Measurements from ENCODE around the gene TOMM70. TPM values are rescaled to one million over a fixed set of nuclear protein-coding genes. Genes with fewer than 3 reads are reported as not detected.

The TOMM70 gene
- total and polyA plus RNA-seq, 2 of the 4 experiments (the other 2 are of a cell fraction) = 24.6 to 35.1 TPM

GRCh38 chr3:100366424-100366823, 34.5 kb downstream of the TOMM70 start:
- WGBS, 2 experiments (ENCODE audit: extremely low coverage in 2 of 2, insufficient read length in 1 of 2) = no CpG with 5 or more reads among the region's 2 CpGs
- H4K8ac ChIP-seq (ENCODE audit: low read depth in 2 of 2, low read length in 2 of 2) = no peak overlapping the region
- no peak overlapping the region for H2BK20ac ChIP-seq (ENCODE audit: low read depth, low read length)
- H3K79me1 ChIP-seq (ENCODE audit: low read depth in 1 of 2, low read length in 2 of 2) = peaks cover 4 to 5% of the 10 kb centered on the region in 2 experiments; a peak in 3 of 4 replicates
- H2AK9ac ChIP-seq (replicated peaks; ENCODE audit: low read depth, low read length, poor library complexity) = no peak overlapping the region
- no peak overlapping the region for H3K14ac ChIP-seq (replicated peaks; ENCODE audit: low read depth, low read length)
- BruUV-seq (replicated peaks) = no TSS peak
- H2AK5ac ChIP-seq (ENCODE audit: low read depth, low read length) = no peak overlapping the region
- no peak overlapping the region for H3K4me2 ChIP-seq (ENCODE audit: low read depth, low read length)
- ATAC-seq (ENCODE audit: low read depth) (no peak), DNase-seq (no peak)
- intact Hi-C loops (cut with micrococcal nuclease) = no loop called here
- peaks cover 3% of the 10 kb centered on the region; the same call in 1 of the 2 replicates for H3K9me1 ChIP-seq (ENCODE audit: insufficient read depth, low read length)
- no peak overlapping the region for H2BK5ac ChIP-seq (ENCODE audit: low read depth, low read length, poor library complexity, severe bottlenecking)
- peaks cover 33% of the 10 kb centered on the region for H3K36me3 ChIP-seq (ENCODE audit: control insufficient read depth, insufficient read depth, low read length)
- H3K18ac ChIP-seq (ENCODE audit: low read depth, low read length) = no peak overlapping the region
- H3K4me3 ChIP-seq (ENCODE audit: insufficient read depth, low read depth, low read length) = no peak overlapping the region
- no peak overlapping the region for H3K4ac ChIP-seq (ENCODE audit: low read depth, low read length)
- H4K20me1 ChIP-seq (ENCODE audit: insufficient read depth, low read length) = 0 out of 2 replicates have a peak, but pooled peaks cover 4% of the 10 kb centered on the region
- H2BK120ac ChIP-seq (ENCODE audit: low read depth, low read length) = no peak overlapping the region
- no peak overlapping the region for H3K9ac ChIP-seq (ENCODE audit: low read depth, low read length)
- no peak overlapping the region for H2AFZ ChIP-seq (replicated peaks; ENCODE audit: low read length, poor library complexity)
- H3K27me3 ChIP-seq (ENCODE audit: control insufficient read depth, insufficient read depth, low read length) = no peaks in the 10 kb centered on the region
- H3K23ac ChIP-seq (ENCODE audit: low read depth, low read length) = no peak overlapping the region
- no peak overlapping the region for H3K27ac ChIP-seq (ENCODE audit: insufficient read depth, low read length)
- H4K91ac ChIP-seq (ENCODE audit: insufficient read depth, low read depth, low read length) = no peak overlapping the region
- dilution Hi-C loops (cut with HindIII; ENCODE audit: low sequenced_read_pairs, unreplicated experiment) = no loop called here
- H3K56ac ChIP-seq (ENCODE audit: extremely low read depth, insufficient read depth, low read length) = no peak overlapping the region
- TF ChIP-seq USF2 (IDR thresholded peaks at IDR 0.05; ENCODE audit: low read depth, low read length) = no peak
- TF ChIP-seq NFE2L2 (IDR thresholded peaks at IDR 0.05; ENCODE audit: low read depth, low read length) = no peak
- no peak for TF ChIP-seq BHLHE40 (IDR thresholded peaks at IDR 0.05; ENCODE audit: low read depth, low read length)
- no peak for TF ChIP-seq CTCF (conservative IDR thresholded peaks at IDR 0.05; ENCODE audit: low read depth, low read length)
- no peak for TF ChIP-seq MAFK (IDR thresholded peaks at IDR 0.05; ENCODE audit: low read depth, low read length)
- TF ChIP-seq SMC3 (IDR thresholded peaks at IDR 0.05; ENCODE audit: low read depth, low read length) = no peak
- TF ChIP-seq CEBPB (IDR thresholded peaks at IDR 0.05; ENCODE audit: low read depth, low read length) = no peak
- no peak for TF ChIP-seq MXI1 (IDR thresholded peaks at IDR 0.05; ENCODE audit: borderline replicate concordance, low read depth, low read length)
- no peak for TF ChIP-seq POLR2A (IDR thresholded peaks at IDR 0.05; ENCODE audit: low read depth, low read length)
- TF ChIP-seq MAZ (IDR thresholded peaks at IDR 0.05; ENCODE audit: borderline replicate concordance, low read depth, low read length) = no peak
- TF ChIP-seq RCOR1 (IDR thresholded peaks at IDR 0.05; ENCODE audit: insufficient replicate concordance, low read length) = no peak
- TF ChIP-seq FOS (IDR thresholded peaks at IDR 0.05; ENCODE audit: low read depth, low read length) = no peak
- no peak for TF ChIP-seq RAD21 (IDR thresholded peaks at IDR 0.05; ENCODE audit: low read length)
- no peak for TF ChIP-seq CHD1 (IDR thresholded peaks at IDR 0.05; ENCODE audit: low read depth, low read length)
- TF ChIP-seq ELK1 (IDR thresholded peaks at IDR 0.05; ENCODE audit: borderline replicate concordance, low read depth, low read length) = no peak
- TF ChIP-seq RFX5 (IDR thresholded peaks at IDR 0.05; ENCODE audit: low read depth, low read length) = no peak
- no peaks in the 10 kb centered on the region for H3K4me1 ChIP-seq (ENCODE audit: control insufficient read depth, insufficient read depth, low read length)
- peaks cover 4% of the 10 kb centered on the region for H3K9me3 ChIP-seq (ENCODE audit: control insufficient read depth, insufficient read depth, low read length)
- no peak overlapping the region for H4K5ac ChIP-seq (ENCODE audit: low read depth, low read length)
- no peak overlapping the region for H2BK15ac ChIP-seq (ENCODE audit: low read depth, low read length)
- in situ Hi-C loops (cut with MboI; ENCODE audit: low sequenced_read_pairs) = no loop called here
- ChIA-PET POLR2A (ENCODE audit: unreplicated experiment) (no interaction called here), CTCF (no interaction called here)

Measured in IMR-90 (cell line).